GOT3 (cell line): ENCODE results near the gene ANKRD30A.
"Not testable (repeated sequence)": the region's sequence is repeated elsewhere in the genome, so short reads cannot be mapped to it uniquely, and the experiment has no call there.

Source experiments
- DNase-seq: peaks from one replicate; lab custom pipeline; 2025; ENCODE audit warnings: mixed read lengths; lab: John Stamatoyannopoulos, UW

The ANKRD30A gene

GRCh38 chr10:37125191-37125732 is at the start of gene ANKRD30A:
Gene ANKRD30A (plus strand): TSS chr10:37125598. CDS start chr10:37125788, 190 bp downstream.
- no peak for DNase-seq

GRCh38 chr10:37076083-37076482 is 49.3 kb upstream of the ANKRD30A start:
- DNase-seq = not testable (repeated sequence)

GRCh38 chr10:37095792-37096573 is 29.4 kb upstream of the ANKRD30A start:
- DNase-seq = no peak

- no peak for DNase-seq
These were observed 24.1 kb upstream of the ANKRD30A start for GRCh38 chr10:37101261-37101660.

- DNase-seq = no peak
These were observed 16.4 kb upstream of the ANKRD30A start for GRCh38 chr10:37109000-37109399.

- DNase-seq = no peak
These were observed 866 bp upstream of the ANKRD30A start for GRCh38 chr10:37124532-37124931.

- no peak for DNase-seq
These were observed 523 bp downstream of the ANKRD30A start for GRCh38 chr10:37125921-37126320.

- no peak for DNase-seq
These were observed 21.0 kb downstream of the ANKRD30A start for GRCh38 chr10:37146443-37146842.

GRCh38 chr10:37162430-37162829 is 37.0 kb downstream of the ANKRD30A start:
- DNase-seq = not testable (repeated sequence)

- not testable (repeated sequence) for DNase-seq
These were observed 46.5 kb downstream of the ANKRD30A start for GRCh38 chr10:37171945-37172344.

- DNase-seq = not testable (repeated sequence)
These were observed 52.9 kb downstream of the ANKRD30A start for GRCh38 chr10:37178296-37178695.

GRCh38 chr10:37182719-37183118 is 57.3 kb downstream of the ANKRD30A start:
- not testable (repeated sequence) for DNase-seq

GRCh38 chr10:37206132-37206531 is 80.7 kb downstream of the ANKRD30A start:
- DNase-seq = no peak

GRCh38 chr10:37220866-37221265 is 95.5 kb downstream of the ANKRD30A start:
- no peak for DNase-seq

- DNase-seq = no peak
These were observed 96.6 kb downstream of the ANKRD30A start for GRCh38 chr10:37222046-37222445.

- DNase-seq = no peak
These were observed 99.8 kb downstream of the ANKRD30A start for GRCh38 chr10:37225163-37225562.

GRCh38 chr10:37226524-37226923 is 101.1 kb downstream of the ANKRD30A start:
- no peak for DNase-seq

- no peak for DNase-seq
These were observed 109.3 kb downstream of the ANKRD30A start for GRCh38 chr10:37234692-37235091.

- DNase-seq = no peak
These were observed 110.7 kb downstream of the ANKRD30A start for GRCh38 chr10:37236093-37236492.

GRCh38 chr10:37240223-37240622 is 114.8 kb downstream of the ANKRD30A start:
- no peak for DNase-seq

- DNase-seq = no peak
These were observed 121.2 kb downstream of the ANKRD30A start for GRCh38 chr10:37246637-37247036.

GRCh38 chr10:37255837-37256236 is 130.4 kb downstream of the ANKRD30A start:
- DNase-seq = not testable (repeated sequence)

- no peak for DNase-seq
These were observed 137.9 kb downstream of the ANKRD30A start for GRCh38 chr10:37263304-37263703.

- DNase-seq = no peak
These were observed 142.9 kb downstream of the ANKRD30A start for GRCh38 chr10:37268266-37268665.
